Parathyroid adenoma (tissue), 2 donors: ENCODE measurements around the gene SLC38A4.

Source experiments
- H2AFZ ChIP-seq: fragments of 300-600 bp; sonication (generic); one replicate; pipeline ENCODE4 v1.7.0; 2017; ENCODE audit warnings: antibody characterized with exemption, mild to moderate bottlenecking
- H3K27ac ChIP-seq: fragments of 300-600 bp; sonication (generic); one replicate; pipeline ENCODE4 v1.7.0; 2017
- H3K27me3 ChIP-seq: fragments of 300-600 bp; sonication (generic); one replicate; pipeline ENCODE4 v1.7.0; 2017; ENCODE audit warnings: low read length; ENCODE audit not compliant: control insufficient read depth, insufficient read depth
- H3K36me3 ChIP-seq: fragments of 300-600 bp; sonication (generic); one replicate; pipeline ENCODE4 v1.7.0; 2017; ENCODE audit warnings: low read length; ENCODE audit not compliant: control insufficient read depth, insufficient read depth
- H3K4me1 ChIP-seq: fragments of 300-600 bp; sonication (generic); one replicate; pipeline ENCODE4 v1.7.0; 2017; ENCODE audit warnings: control low read depth
- H3K4me2 ChIP-seq: fragments of 300-600 bp; sonication (generic); one replicate; pipeline ENCODE4 v1.7.0; 2017; ENCODE audit warnings: low read length
- H3K4me3 ChIP-seq: fragments of 300-600 bp; sonication (generic); one replicate; pipeline ENCODE4 v1.7.0; 2017; ENCODE audit warnings: low read depth, low read length
- H3K79me2 ChIP-seq: fragments of 300-600 bp; sonication (generic); one replicate; pipeline ENCODE4 v1.7.0; 2017; ENCODE audit warnings: control low read depth
- H3K9ac ChIP-seq: fragments of 300-600 bp; sonication (generic); one replicate; pipeline ENCODE4 v1.7.0; 2017; ENCODE audit warnings: mild to moderate bottlenecking
- H3K9me3 ChIP-seq: fragments of 300-600 bp; sonication (generic); one replicate; pipeline ENCODE4 v1.7.0; 2017; ENCODE audit warnings: low read length; ENCODE audit not compliant: control insufficient read depth
- TF ChIP-seq, protein P1 (sequence below): fragments of 300-600 bp; sonication (generic); IDR thresholded peaks from one replicate; pipeline ENCODE4 v1.7.0; 2017; ENCODE audit warnings: antibody characterized with exemption, mild to moderate bottlenecking
- donor health status: primary hyperparathyroidism.

The SLC38A4 gene

DNA sequence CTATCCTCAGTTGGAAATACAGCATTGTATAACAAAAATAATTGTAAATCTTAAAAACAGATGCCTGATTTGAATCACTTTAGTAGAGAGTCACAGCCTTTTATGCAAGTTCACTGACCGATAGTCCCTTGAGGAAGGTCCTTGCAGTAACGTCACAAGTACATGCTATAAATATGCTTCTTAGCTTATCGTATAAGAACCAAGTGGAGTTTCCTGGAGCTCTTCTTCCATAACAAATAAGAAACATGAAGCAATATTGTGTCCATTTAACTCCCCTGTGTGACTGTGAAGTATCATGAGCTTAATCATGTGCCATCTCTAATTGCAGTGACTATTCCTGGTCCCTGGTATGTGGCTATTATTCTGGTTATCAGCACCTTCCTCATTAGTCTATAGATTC is 107.9 kb downstream of the SLC38A4 start:
- Histone ChIP-seq H3K9ac (no peak overlapping the region), H3K36me3 (no peaks in the 10 kb centered on the region), H2AFZ (no peak overlapping the region), H3K9me3 (no peaks in the 10 kb centered on the region), H3K4me2 (no peak overlapping the region), H3K27ac (no peak overlapping the region), H3K4me3 (no peak overlapping the region), H3K79me2 (no peaks in the 10 kb centered on the region), H3K27me3 (no peaks in the 10 kb centered on the region), H3K4me1 (no peaks in the 10 kb centered on the region)
- TF ChIP-seq, protein P1, sequence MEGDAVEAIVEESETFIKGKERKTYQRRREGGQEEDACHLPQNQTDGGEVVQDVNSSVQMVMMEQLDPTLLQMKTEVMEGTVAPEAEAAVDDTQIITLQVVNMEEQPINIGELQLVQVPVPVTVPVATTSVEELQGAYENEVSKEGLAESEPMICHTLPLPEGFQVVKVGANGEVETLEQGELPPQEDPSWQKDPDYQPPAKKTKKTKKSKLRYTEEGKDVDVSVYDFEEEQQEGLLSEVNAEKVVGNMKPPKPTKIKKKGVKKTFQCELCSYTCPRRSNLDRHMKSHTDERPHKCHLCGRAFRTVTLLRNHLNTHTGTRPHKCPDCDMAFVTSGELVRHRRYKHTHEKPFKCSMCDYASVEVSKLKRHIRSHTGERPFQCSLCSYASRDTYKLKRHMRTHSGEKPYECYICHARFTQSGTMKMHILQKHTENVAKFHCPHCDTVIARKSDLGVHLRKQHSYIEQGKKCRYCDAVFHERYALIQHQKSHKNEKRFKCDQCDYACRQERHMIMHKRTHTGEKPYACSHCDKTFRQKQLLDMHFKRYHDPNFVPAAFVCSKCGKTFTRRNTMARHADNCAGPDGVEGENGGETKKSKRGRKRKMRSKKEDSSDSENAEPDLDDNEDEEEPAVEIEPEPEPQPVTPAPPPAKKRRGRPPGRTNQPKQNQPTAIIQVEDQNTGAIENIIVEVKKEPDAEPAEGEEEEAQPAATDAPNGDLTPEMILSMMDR = no peak

DNA sequence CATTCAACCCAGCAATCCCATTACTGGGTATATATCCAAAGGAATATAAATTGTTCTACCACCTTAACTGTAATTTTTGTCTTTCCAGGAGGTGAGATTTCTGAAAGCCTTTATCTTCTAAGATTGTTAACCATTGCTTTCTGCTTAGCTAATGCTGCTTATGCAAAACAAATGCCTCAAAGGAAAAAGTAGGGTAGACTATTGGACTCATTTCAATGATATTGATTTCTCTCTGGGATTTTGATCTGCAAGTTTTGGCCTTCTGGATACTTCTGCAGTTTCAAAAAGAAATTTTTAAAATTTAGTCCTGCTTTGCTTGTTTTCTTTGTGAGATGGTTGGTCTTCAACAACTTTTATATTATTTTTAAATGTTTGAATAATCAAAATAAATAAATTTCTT is 108.6 kb downstream of the SLC38A4 start:
- H3K79me2 ChIP-seq = no peaks in the 10 kb centered on the region
- no peaks in the 10 kb centered on the region for H3K9me3 ChIP-seq
- no peaks in the 10 kb centered on the region for H3K27me3 ChIP-seq
- H3K4me3 ChIP-seq = no peak overlapping the region
- no peak overlapping the region for H3K27ac ChIP-seq
- TF ChIP-seq, protein P1 = no peak
- H3K36me3 ChIP-seq = no peaks in the 10 kb centered on the region
- H3K4me1 ChIP-seq = no peaks in the 10 kb centered on the region
- no peak overlapping the region for H3K9ac ChIP-seq
- H3K4me2 ChIP-seq = no peak overlapping the region
- no peak overlapping the region for H2AFZ ChIP-seq
